Measurements from ENCODE around the gene GNAS.
A peak's percentile ranks its signal among the peaks of the same experiment; 100 is the strongest.

DNA sequence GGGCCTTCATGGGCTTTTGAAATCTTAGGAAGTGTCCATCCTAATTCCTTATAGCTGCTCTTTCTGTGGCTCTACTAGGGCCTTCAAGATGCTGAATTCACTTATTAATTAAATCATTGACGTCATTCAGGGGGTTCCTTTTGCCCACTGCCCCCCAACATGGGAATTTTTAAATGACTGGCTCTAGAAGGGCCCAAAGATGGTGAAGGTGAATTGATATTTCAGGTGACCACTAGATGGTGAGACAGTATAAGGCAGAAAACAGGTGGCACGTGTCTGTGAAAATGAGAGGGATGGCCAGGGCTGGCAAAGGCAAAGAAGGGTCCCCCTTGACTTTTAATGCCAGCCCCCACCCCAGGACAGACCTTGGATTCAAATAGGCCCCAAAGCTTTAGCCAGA lies 11.8 kb downstream of the GNAS start:
- TF ChIP-seq, protein P1, sequence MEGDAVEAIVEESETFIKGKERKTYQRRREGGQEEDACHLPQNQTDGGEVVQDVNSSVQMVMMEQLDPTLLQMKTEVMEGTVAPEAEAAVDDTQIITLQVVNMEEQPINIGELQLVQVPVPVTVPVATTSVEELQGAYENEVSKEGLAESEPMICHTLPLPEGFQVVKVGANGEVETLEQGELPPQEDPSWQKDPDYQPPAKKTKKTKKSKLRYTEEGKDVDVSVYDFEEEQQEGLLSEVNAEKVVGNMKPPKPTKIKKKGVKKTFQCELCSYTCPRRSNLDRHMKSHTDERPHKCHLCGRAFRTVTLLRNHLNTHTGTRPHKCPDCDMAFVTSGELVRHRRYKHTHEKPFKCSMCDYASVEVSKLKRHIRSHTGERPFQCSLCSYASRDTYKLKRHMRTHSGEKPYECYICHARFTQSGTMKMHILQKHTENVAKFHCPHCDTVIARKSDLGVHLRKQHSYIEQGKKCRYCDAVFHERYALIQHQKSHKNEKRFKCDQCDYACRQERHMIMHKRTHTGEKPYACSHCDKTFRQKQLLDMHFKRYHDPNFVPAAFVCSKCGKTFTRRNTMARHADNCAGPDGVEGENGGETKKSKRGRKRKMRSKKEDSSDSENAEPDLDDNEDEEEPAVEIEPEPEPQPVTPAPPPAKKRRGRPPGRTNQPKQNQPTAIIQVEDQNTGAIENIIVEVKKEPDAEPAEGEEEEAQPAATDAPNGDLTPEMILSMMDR (IDR thresholded peaks at IDR 0.05 in 8 of 11, conservative IDR thresholded peaks at IDR 0.05 in 3 of 11) = peak in 5 of 11 experiments; percentile 20 to 40 (median 25)
- TF ChIP-seq POLR2A (IDR thresholded peaks at IDR 0.05) (no peak), POLR2AphosphoS5 (IDR thresholded peaks at IDR 0.05) (no peak)
